ENCODE results near the gene B3GALT4. TPM values are rescaled to one million over a fixed set of nuclear protein-coding genes. Genes with fewer than 3 reads are reported as not detected.

B3GALT4 gene
- total RNA-seq, 1 experiment from 2014 or later, result 1.9 TPM

DNA sequence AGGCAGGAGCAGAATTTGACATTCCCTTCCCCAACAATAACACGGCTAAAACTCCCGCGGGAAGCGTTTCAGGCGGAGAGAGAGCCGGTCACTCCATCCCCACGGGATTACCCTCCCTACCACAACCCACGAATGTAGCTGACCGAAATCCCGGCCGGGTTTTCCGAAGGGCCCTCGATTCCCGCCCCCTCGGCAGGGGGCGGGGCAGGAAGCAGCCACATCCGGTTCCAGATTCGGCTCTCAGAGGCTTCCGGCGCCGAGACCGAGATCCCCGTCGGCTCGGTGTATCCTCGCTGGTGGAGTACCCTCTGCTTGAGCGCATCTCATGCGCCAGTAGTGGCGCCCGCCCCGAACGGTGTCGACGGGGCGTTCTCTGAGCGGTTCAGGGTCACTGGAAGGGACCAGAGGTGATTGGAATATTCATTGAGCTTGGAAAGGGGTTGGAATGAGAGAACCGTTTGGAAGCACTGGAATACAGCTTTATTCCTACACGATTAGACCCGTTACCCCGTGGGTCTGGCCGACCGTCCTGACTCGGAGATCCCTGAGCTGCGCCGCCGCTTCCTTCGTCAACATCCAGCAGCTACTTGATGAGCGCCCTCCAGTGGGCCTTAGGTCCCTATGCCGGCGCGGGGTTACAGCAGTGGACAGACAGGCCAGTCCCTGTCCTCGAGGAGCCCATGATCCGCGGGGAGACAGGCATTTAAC, 22.5 kb downstream of the B3GALT4 start (continued):
- TF ChIP-seq, protein P1, sequence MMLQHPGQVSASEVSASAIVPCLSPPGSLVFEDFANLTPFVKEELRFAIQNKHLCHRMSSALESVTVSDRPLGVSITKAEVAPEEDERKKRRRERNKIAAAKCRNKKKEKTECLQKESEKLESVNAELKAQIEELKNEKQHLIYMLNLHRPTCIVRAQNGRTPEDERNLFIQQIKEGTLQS (IDR thresholded peaks at IDR 0.05), result no peak
- no peak for TF ChIP-seq RAD21 (IDR thresholded peaks at IDR 0.05; ENCODE audit: low read depth)
- TF ChIP-seq POLR2AphosphoS5 (IDR thresholded peaks at IDR 0.05; ENCODE audit: low read depth, low read length), result peak; percentile 92
- no peak for TF ChIP-seq TCF7L2 (IDR thresholded peaks at IDR 0.05; ENCODE audit: borderline replicate concordance, extremely low read depth, insufficient read depth, insufficient read length)
- TF ChIP-seq SRF (IDR thresholded peaks at IDR 0.05; ENCODE audit: low read depth), result no peak
- TF ChIP-seq SIN3A (IDR thresholded peaks at IDR 0.05; ENCODE audit: low read depth), result no peak
- TF ChIP-seq FOSL1 (IDR thresholded peaks at IDR 0.05; ENCODE audit: low read depth), result no peak
- no peak for TF ChIP-seq ELF1 (IDR thresholded peaks at IDR 0.05; ENCODE audit: borderline replicate concordance, low read depth)
- TF ChIP-seq, protein P2, sequence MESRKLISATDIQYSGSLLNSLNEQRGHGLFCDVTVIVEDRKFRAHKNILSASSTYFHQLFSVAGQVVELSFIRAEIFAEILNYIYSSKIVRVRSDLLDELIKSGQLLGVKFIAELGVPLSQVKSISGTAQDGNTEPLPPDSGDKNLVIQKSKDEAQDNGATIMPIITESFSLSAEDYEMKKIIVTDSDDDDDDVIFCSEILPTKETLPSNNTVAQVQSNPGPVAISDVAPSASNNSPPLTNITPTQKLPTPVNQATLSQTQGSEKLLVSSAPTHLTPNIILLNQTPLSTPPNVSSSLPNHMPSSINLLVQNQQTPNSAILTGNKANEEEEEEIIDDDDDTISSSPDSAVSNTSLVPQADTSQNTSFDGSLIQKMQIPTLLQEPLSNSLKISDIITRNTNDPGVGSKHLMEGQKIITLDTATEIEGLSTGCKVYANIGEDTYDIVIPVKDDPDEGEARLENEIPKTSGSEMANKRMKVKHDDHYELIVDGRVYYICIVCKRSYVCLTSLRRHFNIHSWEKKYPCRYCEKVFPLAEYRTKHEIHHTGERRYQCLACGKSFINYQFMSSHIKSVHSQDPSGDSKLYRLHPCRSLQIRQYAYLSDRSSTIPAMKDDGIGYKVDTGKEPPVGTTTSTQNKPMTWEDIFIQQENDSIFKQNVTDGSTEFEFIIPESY (IDR thresholded peaks at IDR 0.05; ENCODE audit: extremely low read depth, insufficient replicate concordance, low read length), result no peak
- TF ChIP-seq EZH2 (IDR thresholded peaks at IDR 0.05), result no peak
- no peak for TF ChIP-seq CEBPB (IDR thresholded peaks at IDR 0.05; ENCODE audit: low read depth)

DNA sequence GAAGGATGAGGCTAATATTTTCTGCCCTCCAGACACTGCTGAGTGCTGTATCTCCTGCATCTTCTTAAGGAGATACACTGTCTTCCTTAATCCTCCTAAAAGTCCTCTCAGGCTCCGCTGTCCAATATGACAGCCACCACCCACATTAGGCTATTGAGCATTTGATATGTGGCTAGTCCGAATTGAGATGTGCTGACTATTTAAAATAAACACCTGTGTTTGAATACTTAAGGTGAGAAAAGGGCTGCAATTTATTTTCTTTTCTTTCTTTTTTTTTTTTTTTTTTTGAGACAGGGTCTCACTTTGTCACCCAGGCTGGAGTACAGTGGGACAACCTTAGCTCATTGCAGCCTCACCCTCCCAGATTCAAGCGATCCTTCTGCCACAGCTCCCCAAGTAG, 25.0 kb downstream of the B3GALT4 start:
- Histone ChIP-seq H3K4me2 (ENCODE audit: low read length) (no peak overlapping the region), H3K36me3 (ENCODE audit: control insufficient read depth in 1 of 2, insufficient read depth in 2 of 2, low read length in 2 of 2) (peaks cover 9 to 11% of the 10 kb centered on the region in 2 experiments; a peak in 3 of 4 replicates), H3K4me1 (ENCODE audit: control insufficient read depth in 1 of 2, insufficient read depth in 2 of 2, low read length in 2 of 2) (peaks cover 4 to 23% of the 10 kb centered on the region in 2 experiments; a peak in 3 of 4 replicates), H2AFZ (ENCODE audit: low read depth, low read length, poor library complexity, severe bottlenecking) (no peak overlapping the region), H3K9me2 (ENCODE audit: insufficient read depth) (no peaks in the 10 kb centered on the region), H4K20me1 (ENCODE audit: insufficient read depth) (no peaks in the 10 kb centered on the region), H3K9me3 (ENCODE audit: control insufficient read depth in 1 of 2, insufficient read depth in 1 of 2, low read depth in 1 of 2, low read length in 2 of 2) (no peaks in the 10 kb centered on the region), H3K27ac (ENCODE audit: low read depth, low read length) (no peak overlapping the region), H3K79me2 (ENCODE audit: insufficient read depth, low read length) (peaks cover 21% of the 10 kb centered on the region), H3K27me3 (ENCODE audit: insufficient read depth, low read length) (no peaks in the 10 kb centered on the region), H3K9ac (ENCODE audit: low read length) (no peak overlapping the region), H3K4me3 (replicated peaks in 1 of 2; ENCODE audit: low read depth in 1 of 2, low read length in 2 of 2) (no peak overlapping the region)
- intact Hi-C loops (cut with micrococcal nuclease), result no loop called here
- ChIA-PET RAD21 (ENCODE audit: low non-redundant PET in 1 of 2, low total read pairs in 2 of 2, uncharacterized antibody in 2 of 2, unreplicated experiment in 2 of 2) (no interaction called here), CTCF (no interaction called here), POLR2A (interaction anchor here (1.0 kb wide), 1 partner anchor 9 kb away, joined by 3 read pairs; no protein-coding TSS in a partner anchor)
- no TSS peak for BruUV-seq (replicated peaks)
- ATAC-seq, result no peak
- DNase-seq (ENCODE audit: low read depth, low spot score), result no peak
- TF ChIP-seq, protein P3, sequence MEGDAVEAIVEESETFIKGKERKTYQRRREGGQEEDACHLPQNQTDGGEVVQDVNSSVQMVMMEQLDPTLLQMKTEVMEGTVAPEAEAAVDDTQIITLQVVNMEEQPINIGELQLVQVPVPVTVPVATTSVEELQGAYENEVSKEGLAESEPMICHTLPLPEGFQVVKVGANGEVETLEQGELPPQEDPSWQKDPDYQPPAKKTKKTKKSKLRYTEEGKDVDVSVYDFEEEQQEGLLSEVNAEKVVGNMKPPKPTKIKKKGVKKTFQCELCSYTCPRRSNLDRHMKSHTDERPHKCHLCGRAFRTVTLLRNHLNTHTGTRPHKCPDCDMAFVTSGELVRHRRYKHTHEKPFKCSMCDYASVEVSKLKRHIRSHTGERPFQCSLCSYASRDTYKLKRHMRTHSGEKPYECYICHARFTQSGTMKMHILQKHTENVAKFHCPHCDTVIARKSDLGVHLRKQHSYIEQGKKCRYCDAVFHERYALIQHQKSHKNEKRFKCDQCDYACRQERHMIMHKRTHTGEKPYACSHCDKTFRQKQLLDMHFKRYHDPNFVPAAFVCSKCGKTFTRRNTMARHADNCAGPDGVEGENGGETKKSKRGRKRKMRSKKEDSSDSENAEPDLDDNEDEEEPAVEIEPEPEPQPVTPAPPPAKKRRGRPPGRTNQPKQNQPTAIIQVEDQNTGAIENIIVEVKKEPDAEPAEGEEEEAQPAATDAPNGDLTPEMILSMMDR (IDR thresholded peaks at IDR 0.05 in 2 of 3, conservative IDR thresholded peaks at IDR 0.05 in 1 of 3; ENCODE audit: borderline replicate concordance in 1 of 3, insufficient read depth in 1 of 3, low read depth in 2 of 3, low read length in 2 of 3), result no peak
- TF ChIP-seq FOSL1 (IDR thresholded peaks at IDR 0.05; ENCODE audit: low read depth) (no peak), EZH2phosphoT487 (IDR thresholded peaks at IDR 0.05; ENCODE audit: borderline replicate concordance) (no peak), YY1 (IDR thresholded peaks at IDR 0.05; ENCODE audit: extremely low read depth, insufficient replicate concordance, low read depth, low read length) (no peak), TCF7L2 (IDR thresholded peaks at IDR 0.05; ENCODE audit: borderline replicate concordance, extremely low read depth, insufficient read depth, insufficient read length) (no peak)

All from HCT116 (cell line).